RPMI7951 (cell line): ENCODE data around the gene ITLN1. TPM values are rescaled to one million over a fixed set of nuclear protein-coding genes. Genes with fewer than 3 reads are reported as not detected.

Experiments
- total RNA-seq: library from RNA; depleted of rRNA; stranded (reverse); fragments of >200 nt; shearing (Covaris generic); gene quantifications from 2 replicates; pipeline ENCODE4 v1.2.3, GENCODE V29; 2014; rRNA removed

ITLN1 gene
- total RNA-seq, 1 experiment from 2014 or later, result not detected

Other genes starting within 250 kb of the ITLN1 start
- gene SLAMF1, start 238.1 kb downstream of the ITLN1 start, total RNA-seq, result 0.12 TPM in 1 of 2 replicates, not detected in the other
- gene CD48, start 173.4 kb downstream of the ITLN1 start, total RNA-seq, result not detected in 2 replicates
- gene SLAMF7, start 145.9 kb downstream of the ITLN1 start, total RNA-seq, result not detected in 2 replicates
- gene LY9, start 89.0 kb downstream of the ITLN1 start, total RNA-seq, result not detected in 2 replicates
- not detected in 2 replicates for gene CD244, start 22.3 kb downstream of the ITLN1 start, total RNA-seq
- not detected in 2 replicates for gene ITLN2, start 69.6 kb upstream of the ITLN1 start, total RNA-seq
- gene F11R, start 136.0 kb upstream of the ITLN1 start, total RNA-seq, result 6.0 and 10.5 TPM in 2 replicates
- 0.48 TPM in 1 of 2 replicates, not detected in the other for gene TSTD1, start 153.8 kb upstream of the ITLN1 start, total RNA-seq
- 63.3 and 67.3 TPM in 2 replicates for gene USF1, start 160.8 kb upstream of the ITLN1 start, total RNA-seq
- gene ARHGAP30, start 184.7 kb upstream of the ITLN1 start, total RNA-seq, result 0.20 TPM in 1 of 2 replicates, not detected in the other
- gene NECTIN4, start 204.4 kb upstream of the ITLN1 start, total RNA-seq, result 0.20 TPM in 1 of 2 replicates, not detected in the other
- not detected in 2 replicates for gene KLHDC9, start 213.2 kb upstream of the ITLN1 start, total RNA-seq
- gene PFDN2, start 232.9 kb upstream of the ITLN1 start, total RNA-seq, result 82.0 and 94.4 TPM in 2 replicates
- gene NIT1, start 232.9 kb upstream of the ITLN1 start, total RNA-seq, result 27.0 and 27.9 TPM in 2 replicates
- 20.1 and 23.1 TPM in 2 replicates for gene DEDD, start 247.5 kb upstream of the ITLN1 start, total RNA-seq